AG09319 (cell line): ENCODE measurements around the gene SUFU.

Source experiments
- DNase-seq: peaks from one replicate; pipeline ENCODE4 v3.0.0-alpha.2; 2010; ENCODE audit warnings: low read depth; ENCODE audit errors: extremely low read depth
- CTCF ChIP-seq: IDR thresholded peaks from 2 replicates; pipeline ENCODE4 v1.5.1; 2011; ENCODE audit warnings: low read depth, mild to moderate bottlenecking, inconsistent platforms, low read length, moderate library complexity

SUFU gene

GRCh38 chr10:102535481-102536147 lies 31.8 kb downstream of the SUFU start:
- no peak for DNase-seq
- TF ChIP-seq CTCF, result no peak

- DNase-seq, result no peak
- no peak for TF ChIP-seq CTCF
Observed at GRCh38 chr10:102537367-102537766, 33.6 kb downstream of the SUFU start.

- DNase-seq, result no peak
- no peak for TF ChIP-seq CTCF
Observed at GRCh38 chr10:102537948-102538347, 34.2 kb downstream of the SUFU start.

GRCh38 chr10:102538811-102539210 lies 35.0 kb downstream of the SUFU start:
- no peak for DNase-seq
- TF ChIP-seq CTCF, result no peak

GRCh38 chr10:102540023-102540422 lies 36.3 kb downstream of the SUFU start:
- peak; percentile 23 for TF ChIP-seq CTCF
- DNase-seq, result no peak

- DNase-seq, result no peak
- TF ChIP-seq CTCF, result no peak
Observed at GRCh38 chr10:102542800-102543418, 39.1 kb downstream of the SUFU start.

GRCh38 chr10:102545265-102545871 lies 41.6 kb downstream of the SUFU start:
- no peak for TF ChIP-seq CTCF

More at GRCh38 chr10:102545265-102545871, 41.6 kb downstream of the SUFU start:
- no peak for DNase-seq
